HG03139 (cell line): Measurements from ENCODE around the gene SPTBN4.
"Not testable (repeated sequence)": the region's sequence is repeated elsewhere in the genome, so short reads cannot be mapped to it uniquely, and the experiment has no call there.

ENCODE experiments used
- ATAC-seq: cut with Tn5 transposase; IDR thresholded peaks from one replicate; pipeline ENCODE4 v1.9.1; 2021; ENCODE audit not compliant: unreplicated experiment

Gene SPTBN4

GRCh38 chr19:40583283-40583682 is 116.5 kb downstream of the SPTBN4 start:
- ATAC-seq, result no peak

GRCh38 chr19:40584007-40584406 is 117.2 kb downstream of the SPTBN4 start:
- ATAC-seq, result no peak

DNA sequence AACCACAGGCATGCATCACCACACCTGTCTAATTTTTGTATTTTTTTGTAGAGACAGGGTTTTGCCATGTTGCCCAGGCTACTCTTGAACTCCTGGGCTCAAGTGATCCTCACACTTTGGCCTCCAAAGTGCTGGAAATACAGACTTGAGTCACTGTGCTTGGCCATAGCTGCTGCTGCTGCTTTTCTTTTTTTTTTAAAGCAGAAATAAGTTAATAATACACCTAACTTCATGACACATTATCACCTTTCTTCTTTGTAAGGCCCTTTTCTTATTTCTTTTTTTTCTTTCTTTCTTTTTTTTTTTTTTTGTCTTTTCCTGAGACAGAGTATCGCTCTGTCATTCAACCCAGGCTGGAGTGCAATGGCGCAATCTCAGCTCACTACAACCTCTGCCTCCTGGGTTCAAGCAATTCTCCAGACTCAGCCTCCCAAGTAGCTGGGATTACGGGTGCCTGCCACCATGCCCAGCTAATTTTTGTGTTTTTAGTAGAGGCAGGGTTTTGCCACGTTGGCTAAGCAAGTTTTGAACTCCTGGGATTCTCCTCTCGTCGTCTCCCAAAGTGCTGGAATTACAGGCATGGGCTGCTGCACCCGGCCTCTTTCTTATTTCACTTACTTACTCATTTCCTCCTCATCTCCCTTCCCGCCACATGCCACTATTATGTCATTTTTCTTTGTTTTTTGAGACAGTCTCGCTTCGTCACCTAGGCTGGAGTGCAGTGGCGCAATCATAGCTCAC is 118.6 kb downstream of the SPTBN4 start:
- ATAC-seq, result no peak

- no peak for ATAC-seq
Measured at GRCh38 chr19:40585982-40586422, 119.2 kb downstream of the SPTBN4 start.

DNA sequence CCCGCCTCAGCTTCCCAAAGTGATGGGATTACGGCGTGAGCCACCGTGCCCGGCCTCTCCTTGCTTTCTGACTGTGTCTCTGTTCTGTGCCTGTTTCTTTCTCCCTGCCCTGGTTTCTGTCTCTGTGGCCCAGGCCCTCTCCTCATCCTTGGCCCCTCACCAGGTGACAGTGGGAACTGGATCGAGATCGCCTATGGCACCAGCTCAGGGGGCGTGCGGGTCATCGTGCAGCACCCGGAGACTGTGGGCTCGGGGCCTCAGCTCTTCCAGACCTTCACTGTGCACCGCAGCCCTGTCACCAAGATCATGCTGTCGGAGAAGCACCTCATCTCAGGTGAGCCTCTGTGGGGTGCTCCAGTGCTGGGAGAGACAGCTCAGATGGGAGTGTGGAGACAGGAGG is 119.8 kb downstream of the SPTBN4 start:
- ATAC-seq, result no peak

DNA sequence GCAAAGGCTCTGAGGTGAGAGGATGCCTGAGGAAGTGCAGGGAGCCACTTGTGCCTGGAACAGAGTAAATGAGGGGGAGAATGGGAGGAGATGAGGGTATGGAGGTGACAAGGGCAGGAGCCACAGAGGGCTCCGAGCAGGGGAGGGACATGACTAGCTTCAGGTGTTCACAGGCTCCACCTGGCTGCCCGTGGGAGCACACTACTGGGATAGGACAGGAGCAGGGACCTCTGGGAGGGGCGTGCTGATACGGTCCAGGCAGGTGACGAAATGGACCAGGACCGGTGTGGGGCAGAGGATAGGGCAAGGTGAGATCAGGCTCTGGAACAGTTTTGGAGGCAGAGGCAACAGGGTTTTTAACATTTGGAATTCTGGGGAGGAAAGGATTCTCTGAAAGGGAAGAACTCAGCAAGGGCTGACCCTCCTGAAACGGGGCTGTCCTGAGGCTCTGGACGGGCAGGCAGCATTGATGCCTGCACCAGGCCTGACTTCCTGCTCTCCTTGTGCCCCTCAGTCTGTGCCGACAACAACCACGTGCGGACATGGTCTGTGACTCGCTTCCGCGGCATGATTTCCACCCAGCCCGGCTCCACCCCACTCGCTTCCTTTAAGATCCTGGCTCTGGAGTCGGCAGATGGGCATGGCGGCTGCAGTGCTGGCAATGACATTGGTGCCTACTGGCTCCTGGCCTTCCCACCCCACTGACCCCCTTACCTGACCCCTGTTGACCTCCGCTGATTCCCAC is 121.5 kb downstream of the SPTBN4 start:
- ATAC-seq, result no peak

DNA sequence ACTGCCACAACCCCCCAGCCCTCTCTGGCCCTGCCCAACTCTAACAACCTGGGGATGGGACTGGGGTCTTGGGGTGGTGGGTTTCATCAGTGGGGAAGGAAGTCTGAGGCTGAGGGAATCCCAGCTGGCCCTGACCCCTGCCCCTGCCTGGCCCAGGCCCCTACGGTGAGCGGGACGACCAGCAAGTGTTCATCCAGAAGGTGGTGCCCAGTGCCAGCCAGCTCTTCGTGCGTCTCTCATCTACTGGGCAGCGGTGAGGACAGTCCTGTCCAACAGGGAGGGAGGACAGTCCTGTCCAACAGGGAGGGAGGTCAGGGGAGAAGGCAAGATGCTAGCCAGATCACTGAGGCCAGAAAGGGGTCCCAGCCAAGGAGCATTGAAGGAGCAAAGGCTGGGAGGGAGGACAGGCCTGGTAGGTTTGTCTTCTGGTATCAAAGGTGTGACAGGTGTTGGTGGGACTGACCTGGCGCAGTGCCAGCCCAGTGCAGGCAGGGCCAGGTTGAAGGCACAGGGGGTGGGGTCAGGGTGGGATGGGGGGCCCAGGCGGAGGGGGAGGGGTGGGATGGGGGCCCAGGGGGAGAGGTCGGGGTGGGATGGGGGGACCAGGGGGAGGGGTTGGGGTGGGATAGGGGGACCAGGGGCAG is 122.2 kb downstream of the SPTBN4 start:
- no peak for ATAC-seq

DNA sequence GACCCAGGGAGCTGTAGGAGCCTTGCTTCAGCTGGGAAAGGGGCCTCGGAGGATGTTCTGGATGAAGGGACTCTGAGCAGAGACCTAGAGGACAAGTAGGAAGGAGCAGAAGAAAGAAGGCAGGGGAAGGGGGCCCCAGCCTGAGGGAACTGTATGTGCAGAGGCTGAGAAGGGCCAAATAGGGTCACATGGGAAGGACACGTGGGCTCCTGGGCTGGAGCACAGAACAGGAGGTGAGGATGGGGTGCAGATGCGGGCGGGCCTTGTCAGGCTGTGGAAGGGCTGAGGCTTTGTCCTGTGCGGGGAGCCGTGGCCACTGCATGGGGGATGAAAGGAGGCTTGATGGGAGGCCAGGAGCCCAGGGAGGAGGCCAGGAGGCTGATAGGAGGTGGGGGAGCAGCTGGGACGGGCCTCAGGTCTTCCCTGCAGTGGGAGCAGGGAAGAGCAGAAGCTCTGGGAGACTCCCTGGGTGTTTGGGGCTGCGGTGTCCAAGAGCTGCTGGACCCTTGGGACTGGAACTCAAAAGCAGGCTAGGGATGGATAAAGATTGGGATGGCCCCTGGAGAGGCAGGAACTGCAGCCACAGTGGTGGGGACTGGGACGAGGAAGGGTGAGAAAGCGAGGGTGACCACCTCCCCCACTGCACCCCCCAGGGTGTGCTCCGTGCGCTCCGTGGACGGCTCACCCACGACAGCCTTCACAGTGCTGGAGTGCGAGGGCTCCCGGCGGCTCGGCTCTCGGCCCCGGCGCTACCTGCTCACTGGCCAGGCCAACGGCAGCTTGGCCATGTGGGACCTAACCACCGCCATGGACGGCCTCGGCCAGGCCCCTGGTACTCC is 123.0 kb downstream of the SPTBN4 start:
- no peak for ATAC-seq

DNA sequence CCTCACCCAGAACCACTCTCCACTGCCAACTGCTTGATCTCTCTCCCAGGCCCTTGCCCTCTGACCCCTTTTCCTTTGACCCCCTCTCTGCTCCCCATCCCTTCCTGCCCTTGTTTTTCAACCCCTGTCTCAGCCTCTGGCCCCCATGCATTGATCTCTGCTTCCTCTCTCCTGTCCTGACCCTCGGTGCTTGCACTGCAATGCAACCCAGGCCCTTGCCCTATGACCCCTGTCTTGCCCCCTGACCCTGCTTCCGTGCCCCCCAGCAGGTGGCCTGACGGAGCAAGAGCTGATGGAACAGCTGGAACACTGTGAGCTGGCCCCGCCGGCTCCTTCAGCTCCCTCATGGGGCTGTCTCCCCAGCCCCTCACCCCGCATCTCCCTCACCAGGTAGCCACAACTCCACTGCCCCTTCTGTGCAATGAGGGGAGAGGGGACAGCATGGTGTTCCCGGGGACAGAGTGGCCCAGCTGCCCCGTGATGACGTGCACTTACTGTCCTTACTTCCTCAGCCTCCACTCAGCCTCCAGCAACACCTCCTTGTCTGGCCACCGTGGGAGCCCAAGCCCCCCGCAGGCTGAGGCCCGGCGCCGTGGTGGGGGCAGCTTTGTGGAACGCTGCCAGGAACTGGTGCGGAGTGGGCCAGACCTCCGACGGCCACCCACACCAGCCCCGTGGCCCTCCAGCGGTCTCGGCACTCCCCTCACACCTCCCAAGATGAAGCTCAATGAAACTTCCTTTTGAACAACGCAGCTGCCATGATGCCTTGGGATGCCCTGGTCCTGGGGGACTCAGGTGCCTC is 123.9 kb downstream of the SPTBN4 start:
- no peak for ATAC-seq

- ATAC-seq, result not testable (repeated sequence)
Measured at GRCh38 chr19:40591724-40592123, 124.9 kb downstream of the SPTBN4 start.

GRCh38 chr19:40592170-40592569 is 125.4 kb downstream of the SPTBN4 start:
- ATAC-seq, result no peak

DNA sequence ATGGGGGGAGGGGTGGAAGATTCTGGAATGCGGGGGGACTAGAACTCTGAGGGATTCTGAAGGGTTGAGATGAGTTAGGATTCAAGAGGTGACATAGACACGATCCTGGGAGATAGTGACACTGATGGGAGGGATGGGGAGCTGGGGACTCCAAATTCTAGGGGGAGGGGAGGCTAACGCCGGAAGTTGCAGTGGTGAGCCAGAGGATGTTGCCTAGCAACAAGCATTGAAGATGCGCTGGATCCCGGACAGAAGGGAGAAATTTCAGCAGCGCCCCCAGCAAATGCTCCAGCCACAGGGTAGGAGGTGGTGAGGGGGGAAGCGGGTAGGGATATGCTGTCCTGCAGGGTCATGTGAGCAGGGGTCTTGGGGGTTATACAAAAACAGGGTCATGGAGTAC is 127.5 kb downstream of the SPTBN4 start:
- ATAC-seq, result no peak

DNA sequence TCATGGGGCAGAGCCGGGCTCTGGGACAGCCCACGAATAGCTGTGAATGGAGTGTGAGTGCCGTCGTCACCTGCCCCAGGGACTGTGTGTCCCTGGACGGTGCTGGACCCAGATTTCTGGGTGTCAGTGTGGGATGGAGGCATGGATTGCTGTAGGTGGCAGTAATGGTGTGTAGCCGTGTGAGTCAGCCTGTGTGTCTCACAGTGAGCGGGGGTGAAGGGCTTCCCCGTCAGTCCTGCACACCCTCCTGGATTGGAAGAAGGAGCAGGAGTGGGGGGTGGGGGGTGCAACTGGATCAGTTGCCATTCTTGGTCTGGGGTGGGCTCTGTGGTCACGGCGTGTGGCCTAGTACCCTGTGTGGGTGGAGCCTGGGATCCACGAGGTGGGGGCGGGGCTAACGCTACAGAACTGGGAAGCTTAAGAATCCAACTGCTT is 127.9 kb downstream of the SPTBN4 start:
- ATAC-seq, result no peak

GRCh38 chr19:40596608-40597328 is 130.0 kb downstream of the SPTBN4 start:
- ATAC-seq, result no peak

- no peak for ATAC-seq
Measured at GRCh38 chr19:40597329-40597838, 130.6 kb downstream of the SPTBN4 start.

- no peak for ATAC-seq
Measured at GRCh38 chr19:40598121-40598917, 131.5 kb downstream of the SPTBN4 start.

DNA sequence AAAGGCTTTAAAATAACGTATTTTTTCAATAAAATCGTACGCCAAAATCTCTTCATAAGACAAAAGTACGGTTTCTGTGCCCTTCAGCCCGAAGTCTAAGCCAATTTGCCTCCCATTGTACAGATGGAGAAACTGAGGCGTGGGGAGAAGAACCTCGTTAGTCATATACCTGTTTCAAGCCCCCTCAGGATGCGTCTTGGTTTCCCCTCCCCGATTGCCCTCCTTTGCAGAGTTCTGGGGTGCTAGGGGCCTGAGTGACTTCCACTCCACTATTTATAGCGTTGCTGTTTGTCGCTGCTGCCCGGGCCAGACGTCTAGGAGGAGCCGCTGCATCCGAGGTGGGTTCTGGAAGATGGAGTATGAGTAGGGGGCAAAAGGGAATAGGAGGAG is 132.1 kb downstream of the SPTBN4 start:
- ATAC-seq, result no peak

DNA sequence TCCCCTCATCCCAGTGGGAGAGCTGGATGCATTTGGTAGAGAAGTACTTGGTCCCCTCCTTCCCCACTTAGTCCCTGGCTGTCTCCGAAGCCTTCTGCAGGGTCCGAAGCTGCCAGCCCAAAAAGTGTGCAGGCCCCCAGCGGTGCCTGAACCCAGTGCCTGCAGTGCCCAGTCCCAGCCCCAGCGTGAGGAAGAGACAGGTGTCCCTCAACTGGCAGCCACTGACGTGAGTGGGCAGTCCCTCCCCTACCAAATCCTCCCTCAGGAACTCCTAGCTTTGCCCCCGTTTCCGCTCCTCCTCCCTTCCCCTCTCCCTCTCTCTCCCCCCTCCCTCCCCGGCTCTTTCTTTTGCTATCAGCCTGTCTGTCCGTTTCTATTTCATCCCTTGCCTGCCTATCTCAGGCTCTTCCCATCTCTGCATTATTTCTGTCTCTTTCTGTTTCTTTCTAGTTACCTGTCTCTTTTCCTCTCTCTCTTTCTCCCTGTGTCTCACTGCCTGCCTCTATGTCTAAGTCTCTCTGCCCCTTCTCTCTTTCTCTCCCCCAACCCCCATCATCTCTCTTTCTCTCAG is 132.6 kb downstream of the SPTBN4 start:
- ATAC-seq, result no peak
